Measurements from ENCODE around the gene AKR7A3.

Gene AKR7A3

DNA sequence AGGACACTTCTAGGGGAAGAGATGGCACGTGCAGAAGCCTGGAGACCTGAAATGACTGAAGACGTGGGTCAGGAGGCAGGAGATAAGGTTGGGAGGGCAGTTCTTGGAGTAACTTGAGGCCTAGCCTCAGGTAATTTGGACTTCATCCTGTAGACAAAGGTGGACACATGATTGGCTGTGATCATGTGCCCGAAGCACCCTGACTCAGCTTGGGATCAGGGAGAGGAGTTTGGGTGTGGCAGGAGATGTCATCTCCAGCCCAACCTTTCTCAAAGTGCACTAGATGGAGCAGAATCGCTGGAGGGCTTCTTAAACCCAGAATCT is 25.0 kb upstream of the AKR7A3 start:
- H3K4me3 ChIP-seq (ENCODE audit: low read depth, low read length) = no peak overlapping the region
- TF ChIP-seq, protein P1, sequence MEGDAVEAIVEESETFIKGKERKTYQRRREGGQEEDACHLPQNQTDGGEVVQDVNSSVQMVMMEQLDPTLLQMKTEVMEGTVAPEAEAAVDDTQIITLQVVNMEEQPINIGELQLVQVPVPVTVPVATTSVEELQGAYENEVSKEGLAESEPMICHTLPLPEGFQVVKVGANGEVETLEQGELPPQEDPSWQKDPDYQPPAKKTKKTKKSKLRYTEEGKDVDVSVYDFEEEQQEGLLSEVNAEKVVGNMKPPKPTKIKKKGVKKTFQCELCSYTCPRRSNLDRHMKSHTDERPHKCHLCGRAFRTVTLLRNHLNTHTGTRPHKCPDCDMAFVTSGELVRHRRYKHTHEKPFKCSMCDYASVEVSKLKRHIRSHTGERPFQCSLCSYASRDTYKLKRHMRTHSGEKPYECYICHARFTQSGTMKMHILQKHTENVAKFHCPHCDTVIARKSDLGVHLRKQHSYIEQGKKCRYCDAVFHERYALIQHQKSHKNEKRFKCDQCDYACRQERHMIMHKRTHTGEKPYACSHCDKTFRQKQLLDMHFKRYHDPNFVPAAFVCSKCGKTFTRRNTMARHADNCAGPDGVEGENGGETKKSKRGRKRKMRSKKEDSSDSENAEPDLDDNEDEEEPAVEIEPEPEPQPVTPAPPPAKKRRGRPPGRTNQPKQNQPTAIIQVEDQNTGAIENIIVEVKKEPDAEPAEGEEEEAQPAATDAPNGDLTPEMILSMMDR (IDR thresholded peaks at IDR 0.05; ENCODE audit: low read depth, low read length) = no peak
- in situ Hi-C loops (cut with HindIII; ENCODE audit: low sequenced_read_pairs) = no loop called here
- no peak for DNase-seq (ENCODE audit: low read depth, low spot score)

DNA sequence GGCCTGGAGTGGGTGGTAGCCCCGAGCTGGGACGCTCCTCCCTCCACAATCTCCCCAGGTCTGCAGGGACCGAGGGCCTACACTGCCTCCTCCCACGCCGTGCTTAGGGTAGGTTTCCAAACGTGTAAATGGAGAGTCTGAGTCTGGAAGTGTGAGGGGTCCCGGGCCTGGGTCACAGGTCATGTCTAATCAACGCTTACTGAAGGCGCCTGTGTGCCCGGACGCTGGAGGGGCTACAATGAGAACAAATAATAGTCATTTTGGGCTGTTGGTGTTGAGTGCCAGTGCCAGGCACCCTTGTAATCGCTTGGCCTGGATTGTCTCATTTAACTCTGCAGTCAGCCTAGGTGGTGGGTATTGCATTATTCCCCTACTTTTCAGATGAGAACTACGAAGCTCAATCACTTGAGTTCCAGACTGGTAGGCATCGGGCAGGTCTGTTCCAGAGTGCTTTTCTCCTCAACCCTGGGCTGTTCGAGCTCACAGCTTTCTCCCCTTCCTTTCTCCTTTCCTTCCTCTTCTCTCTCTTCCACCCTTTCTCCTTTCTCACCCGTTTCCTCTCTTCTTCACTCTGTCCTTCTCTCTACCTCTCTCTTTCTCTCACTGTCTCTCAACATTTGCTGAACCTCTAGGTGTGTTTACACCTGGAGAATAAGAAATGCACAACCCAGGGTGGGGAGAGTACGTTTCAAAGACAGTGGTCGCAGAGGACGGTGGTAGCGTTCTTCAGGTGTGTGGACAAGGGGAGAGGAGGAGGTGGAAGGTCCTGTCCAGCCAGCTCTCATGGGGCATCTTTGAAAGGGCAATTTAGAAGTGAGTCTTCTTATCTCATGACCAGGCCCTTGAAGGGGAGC is 24.4 kb upstream of the AKR7A3 start:
- in situ Hi-C loops (cut with HindIII; ENCODE audit: low sequenced_read_pairs) = no loop called here
- TF ChIP-seq, protein P1 (IDR thresholded peaks at IDR 0.05; ENCODE audit: low read depth, low read length) = no peak

DNA sequence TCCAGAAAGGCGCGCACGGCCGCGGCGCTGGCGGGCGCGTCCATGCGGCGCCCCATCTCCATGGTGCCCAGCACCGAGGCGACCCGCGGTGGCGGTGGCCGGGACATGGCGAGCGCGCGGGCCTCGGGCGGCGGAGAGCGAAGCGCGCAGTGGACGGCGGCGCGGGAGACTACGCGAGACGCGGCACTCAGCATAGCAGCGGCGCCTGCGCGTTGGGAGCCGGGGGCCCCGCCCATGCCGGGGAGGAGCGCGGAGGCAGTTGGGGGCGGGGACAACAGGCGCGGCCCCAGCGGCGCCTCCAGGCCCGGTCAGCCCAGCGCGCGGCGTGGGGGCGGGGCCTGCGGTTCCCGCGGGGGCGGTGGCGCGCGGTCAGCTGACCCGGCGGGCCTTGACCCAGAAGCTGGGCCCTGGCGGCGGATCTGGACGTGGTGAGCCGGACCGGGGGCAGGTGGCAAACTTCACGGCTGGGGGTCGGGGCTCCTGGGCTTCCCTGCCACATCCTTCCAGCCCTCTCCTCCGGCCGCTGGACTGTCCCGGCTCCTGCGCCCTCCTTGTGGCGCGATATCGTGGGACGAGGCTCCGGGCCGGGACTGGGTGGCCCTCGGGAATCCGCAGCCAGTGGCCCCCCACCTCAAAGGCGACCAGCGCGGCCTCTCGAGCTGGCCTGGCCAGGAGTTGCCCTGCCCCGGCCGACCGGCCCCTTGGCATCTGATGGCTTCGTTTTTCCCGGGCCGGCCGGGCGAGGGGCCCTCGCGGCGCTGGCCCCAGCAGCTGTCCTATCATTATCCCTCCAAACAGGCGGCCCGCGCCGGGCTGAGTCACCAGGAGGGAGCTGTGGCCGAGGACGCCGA is 23.6 kb upstream of the AKR7A3 start, which contains the start of the genes AKR7A2 and SLC66A1:
AKR7A2 (minus strand) TSS at position 214 of the 851 bp plus-strand sequence; CDS start at position 194, 20 bp downstream.
SLC66A1 (plus strand) TSS at position 396 of the 851 bp plus-strand sequence. CDS start 5,352 bp downstream, outside the sequence.
- peak within 1 kb of the TSS; percentile 74 for H3K4me3 ChIP-seq (ENCODE audit: low read depth, low read length)
- DNase-seq (ENCODE audit: low read depth, low spot score) = peak; percentile 90
- TF ChIP-seq, protein P1 (IDR thresholded peaks at IDR 0.05; ENCODE audit: low read depth, low read length) = no peak
- in situ Hi-C loops (cut with HindIII; ENCODE audit: low sequenced_read_pairs) = no loop called here

More for the DNA sequence above, 24.4 kb upstream of the AKR7A3 start:
- H3K4me3 ChIP-seq (ENCODE audit: low read depth, low read length) = peak overlapping the region; percentile 67
- no peak for DNase-seq (ENCODE audit: low read depth, low spot score)

DNA sequence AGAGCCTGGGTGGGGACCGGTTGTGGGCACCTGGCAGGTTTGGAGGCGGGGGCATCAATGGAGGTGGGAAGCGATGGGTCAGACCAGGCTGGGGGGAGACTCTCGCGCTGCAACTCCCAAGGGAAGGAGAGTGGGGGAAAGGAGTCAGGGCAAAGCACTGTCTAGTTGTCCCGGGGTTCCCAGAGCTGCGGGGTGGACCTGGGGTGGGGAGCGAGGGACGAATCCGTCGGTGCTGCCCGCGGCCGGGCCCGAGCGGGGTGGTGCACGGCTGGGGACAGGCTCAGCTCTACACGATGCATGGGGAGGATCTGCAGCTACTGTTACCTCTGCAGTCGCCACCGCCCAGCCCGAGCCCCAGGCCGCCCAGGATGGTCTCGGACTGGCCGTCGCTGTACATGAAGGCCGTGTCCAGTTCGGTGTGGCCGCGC is 22.9 kb upstream of the AKR7A3 start:
- no peak for DNase-seq (ENCODE audit: low read depth, low spot score)
- H3K4me3 ChIP-seq (ENCODE audit: low read depth, low read length) = peak overlapping the region; percentile 74
- in situ Hi-C loops (cut with HindIII; ENCODE audit: low sequenced_read_pairs) = no loop called here
- TF ChIP-seq, protein P1 (IDR thresholded peaks at IDR 0.05; ENCODE audit: low read depth, low read length) = no peak

DNA sequence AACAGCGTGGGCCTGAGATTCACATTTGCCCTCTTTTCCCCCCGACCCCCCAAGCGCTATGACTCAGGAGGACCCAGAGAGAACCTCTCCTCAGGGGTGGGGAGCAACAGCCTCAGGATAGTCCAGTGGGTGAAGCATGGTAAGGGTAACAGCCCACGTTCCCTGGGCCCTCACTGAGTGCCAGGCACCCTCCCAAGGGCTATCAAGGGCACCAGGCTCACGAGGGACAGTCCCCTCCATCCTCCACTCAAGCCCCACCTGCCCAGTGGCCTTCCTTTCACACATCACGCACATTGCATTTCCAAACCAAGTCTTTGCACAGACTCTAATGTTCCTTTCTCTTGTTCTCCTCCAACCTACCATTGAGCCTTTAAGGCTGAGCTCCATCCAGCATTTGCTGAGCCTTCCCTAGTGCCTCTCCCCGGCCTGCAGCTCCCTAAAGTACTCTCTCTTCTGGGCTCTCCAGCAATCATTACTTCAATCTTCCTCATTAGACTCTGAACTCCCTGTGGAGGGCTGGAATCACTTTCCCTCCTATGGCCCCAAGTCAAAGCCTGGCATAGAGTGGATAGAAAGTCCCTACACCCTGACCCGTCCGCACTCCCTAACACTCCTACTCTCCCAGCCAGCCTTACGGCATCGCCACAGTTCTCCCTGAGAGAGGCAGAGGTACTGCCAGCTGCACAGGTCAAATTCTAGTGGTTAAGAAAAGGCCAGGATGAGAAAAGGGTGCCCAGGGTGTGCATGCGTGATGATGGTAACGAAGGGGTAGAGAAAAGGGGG is 22.3 kb upstream of the AKR7A3 start:
- TF ChIP-seq, protein P1 (IDR thresholded peaks at IDR 0.05; ENCODE audit: low read depth, low read length) = no peak

DNA sequence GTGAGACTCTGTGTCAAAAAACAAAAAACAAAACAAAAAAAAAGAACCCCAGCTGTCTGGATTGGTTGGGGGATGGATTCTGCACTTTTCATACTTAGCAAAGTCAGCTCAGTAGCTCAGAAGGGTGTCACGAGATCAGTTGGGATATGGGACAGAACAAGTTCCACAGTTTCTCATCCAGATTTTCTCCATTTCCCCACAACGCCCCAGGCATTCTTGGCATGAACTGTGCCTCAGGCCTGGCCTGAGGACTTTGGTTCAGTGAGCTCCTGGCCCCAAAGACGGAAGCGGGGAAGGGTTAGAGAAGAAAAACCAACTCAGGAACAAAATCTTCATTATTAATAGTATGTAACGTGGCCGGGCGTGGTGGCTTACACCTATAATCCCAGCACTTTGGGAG is 21.5 kb upstream of the AKR7A3 start:
- in situ Hi-C loops (cut with HindIII; ENCODE audit: low sequenced_read_pairs) = no loop called here
- TF ChIP-seq, protein P1 (IDR thresholded peaks at IDR 0.05; ENCODE audit: low read depth, low read length) = no peak
- DNase-seq (ENCODE audit: low read depth, low spot score) = no peak
- no peak overlapping the region for H3K4me3 ChIP-seq (ENCODE audit: low read depth, low read length)

More for the DNA sequence above, 22.3 kb upstream of the AKR7A3 start:
- peak; percentile 16 for DNase-seq (ENCODE audit: low read depth, low spot score)
- in situ Hi-C loops (cut with HindIII; ENCODE audit: low sequenced_read_pairs) = no loop called here
- H3K4me3 ChIP-seq (ENCODE audit: low read depth, low read length) = peak overlapping the region; percentile 74
